Lung microvascular endothelial cell (primary cell): ENCODE data around the gene CADPS. TPM values are rescaled to one million over a fixed set of nuclear protein-coding genes. Genes with fewer than 3 reads are reported as not detected.
"Not testable (repeated sequence)": the region's sequence is repeated elsewhere in the genome, so short reads cannot be mapped to it uniquely, and the experiment has no call there.

Experiments used
- DNase-seq, 2 donors: peaks; one replicate each; pipeline versions ENCODE4 v3.0.0 to v3.0.0-alpha.2; 2010; ENCODE audit warnings: low read depth in 2 of 2
- total RNA-seq: library from RNA; depleted of rRNA; stranded (reverse); fragments of >200 nt; gene quantifications from 2 replicates; pipeline ENCODE4 v1.2.1, GENCODE V29; 2014

CADPS gene
- total RNA-seq, 1 donor from 2014 or later = not detected

- DNase-seq = peak; percentile 57 to 91
These were observed 273.8 kb downstream of the CADPS start for GRCh38 chr3:62601238-62602070.

GRCh38 chr3:62600033-62600432, 275.2 kb downstream of the CADPS start:
- no peak for DNase-seq

- DNase-seq = no peak
These were observed 277.7 kb downstream of the CADPS start for GRCh38 chr3:62597491-62597890.

- DNase-seq = no peak
These were observed 282.8 kb downstream of the CADPS start for GRCh38 chr3:62592408-62592807.

- peak in 1 of 2 donors; percentile 45 for DNase-seq
These were observed 286.1 kb downstream of the CADPS start for GRCh38 chr3:62589078-62589477.

- peak in 1 of 2 donors; percentile 91 for DNase-seq
These were observed 287.6 kb downstream of the CADPS start for GRCh38 chr3:62587579-62588031.

- peak in 1 of 2 donors; percentile 85 for DNase-seq
These were observed 288.0 kb downstream of the CADPS start for GRCh38 chr3:62587169-62587568.

GRCh38 chr3:62586356-62586755, 288.9 kb downstream of the CADPS start:
- DNase-seq = no peak

- peak in 1 of 2 donors; percentile 69 for DNase-seq
These were observed 289.4 kb downstream of the CADPS start for GRCh38 chr3:62585861-62586260.

GRCh38 chr3:62584636-62585035, 290.6 kb downstream of the CADPS start:
- no peak for DNase-seq

- no peak for DNase-seq
These were observed 292.6 kb downstream of the CADPS start for GRCh38 chr3:62582495-62583172.

GRCh38 chr3:62580485-62580884, 294.7 kb downstream of the CADPS start:
- DNase-seq = not testable (repeated sequence)

- DNase-seq = no peak
These were observed 298.1 kb downstream of the CADPS start for GRCh38 chr3:62577153-62577552.

- no peak for DNase-seq
These were observed 300.8 kb downstream of the CADPS start for GRCh38 chr3:62574266-62574898.

GRCh38 chr3:62571916-62572315, 303.3 kb downstream of the CADPS start:
- no peak for DNase-seq

GRCh38 chr3:62570888-62571287, 304.3 kb downstream of the CADPS start:
- no peak for DNase-seq

GRCh38 chr3:62569609-62570008, 305.6 kb downstream of the CADPS start:
- DNase-seq = no peak

- peak in 1 of 2 donors; percentile 66 for DNase-seq
These were observed 307.9 kb downstream of the CADPS start for GRCh38 chr3:62567097-62568021.

- DNase-seq = no peak
These were observed 309.1 kb downstream of the CADPS start for GRCh38 chr3:62566022-62566557.

GRCh38 chr3:62562596-62562995, 312.6 kb downstream of the CADPS start:
- no peak for DNase-seq

- DNase-seq = peak in 1 of 2 donors; percentile 90
These were observed 313.2 kb downstream of the CADPS start for GRCh38 chr3:62562017-62562416.
